H1 (cell line): ENCODE measurements around the gene CAMKMT. TPM values are rescaled to one million over a fixed set of nuclear protein-coding genes. Genes with fewer than 3 reads are reported as not detected.

Experiments
- CTCF ChIA-PET: fragments of 300-600 bp; sonication (Branson Sonifier 250); formaldehyde crosslinking; loops from one replicate; lab custom pipeline; 2021; ENCODE audit not compliant: partially characterized antibody; lab: Charles Lee
- POLR2A ChIA-PET: fragments of 300-600 bp; sonication (Branson Sonifier 250); formaldehyde crosslinking; loops from one replicate; lab custom pipeline; 2021; ENCODE audit warnings: inconsistent platforms; ENCODE audit not compliant: partially characterized antibody; lab: Charles Lee
- DNase-seq, 2 experiments: peaks; one replicate each; pipeline versions ENCODE4 v3.0.0 to v3.0.0-alpha.2; 2010 to 2022; ENCODE audit warnings: low spot score in 2 of 2, low read depth in 1 of 2, mixed read lengths in 1 of 2
- FAIRE-seq: peaks from 2 replicates; lab custom pipeline; 2011; peaks lifted over from hg19 to GRCh38; lab: Jason Lieb, UNC
- H2AFZ ChIP-seq: 2 replicates; pipeline ENCODE4 v1.8.1; 2012; ENCODE audit warnings: low read length, inconsistent platforms
- H2AK5ac ChIP-seq: 2 replicates; pipeline ENCODE4 v1.6.1; 2013; ENCODE audit warnings: low read depth, low read length
- H2BK120ac ChIP-seq: replicated peaks from 2 replicates; pipeline ENCODE3; 2013; ENCODE audit warnings: low read depth, low read length, inconsistent platforms
- H2BK12ac ChIP-seq: 2 replicates; pipeline ENCODE4 v1.6.1; 2013; ENCODE audit warnings: low read depth, low read length
- H2BK15ac ChIP-seq: 2 replicates; pipeline ENCODE4 v1.6.1; 2013; ENCODE audit warnings: low read length
- H2BK20ac ChIP-seq: 2 replicates; pipeline ENCODE4 v1.6.1; 2013; ENCODE audit warnings: low read length
- H2BK5ac ChIP-seq: 2 replicates; pipeline ENCODE4 v1.6.1; 2013; ENCODE audit warnings: low read depth, low read length
- H3K14ac ChIP-seq: 2 replicates; pipeline ENCODE4 v1.6.1; 2013; ENCODE audit warnings: inconsistent platforms; ENCODE audit not compliant: insufficient read length
- H3K18ac ChIP-seq: 2 replicates; pipeline ENCODE4 v1.6.1; 2013; ENCODE audit warnings: low read length; ENCODE audit errors: extremely low read depth
- H3K23ac ChIP-seq: 2 replicates; pipeline ENCODE4 v1.6.1; 2013; ENCODE audit warnings: inconsistent platforms; ENCODE audit not compliant: insufficient read length
- H3K23me2 ChIP-seq: 2 replicates; pipeline ENCODE4 v1.6.1; 2013; ENCODE audit warnings: low read depth, low read length
- H3K27ac ChIP-seq: 2 replicates; pipeline ENCODE4 v1.6.1; 2011; ENCODE audit warnings: low read depth, low read length, inconsistent platforms
- H3K27me3 ChIP-seq, 4 experiments: replicated peaks in 1 of 4; 1 replicate in 1 of 4; 2 replicates in 3 of 4; pipeline versions ENCODE4 v1.6.1 to v1.8.1; 2011 to 2013; ENCODE audit warnings: low read length in 3 of 4, mild to moderate bottlenecking in 3 of 4, inconsistent platforms in 2 of 4, mixed read lengths in 2 of 4, moderate library complexity in 1 of 4; ENCODE audit not compliant: control insufficient read depth in 3 of 4, insufficient read depth in 3 of 4; ENCODE audit errors: extremely low read depth in 1 of 4
- H3K36me3 ChIP-seq, 4 experiments: 2 replicates each; pipeline versions ENCODE4 v1.6.1 to v1.8.1; 2011 to 2013; ENCODE audit warnings: mild to moderate bottlenecking in 4 of 4, low read length in 3 of 4, moderate library complexity in 2 of 4, control low read depth in 1 of 4, inconsistent platforms in 1 of 4; ENCODE audit not compliant: insufficient read depth in 4 of 4, control insufficient read depth in 2 of 4
- H3K4ac ChIP-seq: replicated peaks from 2 replicates; pipeline ENCODE3; 2013; ENCODE audit warnings: low read length, low read depth, mixed read lengths, inconsistent platforms; ENCODE audit not compliant: insufficient read length
- H3K4me1 ChIP-seq, 4 experiments: replicated peaks in 1 of 4; 1 replicate in 1 of 4; 2 replicates in 3 of 4; pipeline versions ENCODE4 v1.6.1 to v1.8.1; 2011 to 2013; ENCODE audit warnings: low read length in 3 of 4, inconsistent platforms in 2 of 4, mixed read lengths in 1 of 4; ENCODE audit not compliant: insufficient read depth in 4 of 4, control insufficient read depth in 3 of 4
- H3K4me2 ChIP-seq, 2 experiments: 2 replicates each; pipeline versions ENCODE4 v1.6.1 to v1.8.1; 2011 to 2013; ENCODE audit warnings: low read depth in 2 of 2, low read length in 2 of 2, control low read depth in 1 of 2, inconsistent platforms in 1 of 2, mild to moderate bottlenecking in 1 of 2; ENCODE audit not compliant: insufficient read depth in 1 of 2
- H3K4me3 ChIP-seq, 4 experiments: fragments of 200-600, 300-600 bp in 1 of 4; sonication (generic), shearing (Covaris generic), sonication (Bioruptor Twin) in 1 of 4; 2 replicates each; pipeline versions ENCODE4 v1.5.1 to v1.8.1; 2011 to 2016; ENCODE audit warnings: low read length in 4 of 4, low read depth in 3 of 4, control low read depth in 2 of 4, inconsistent platforms in 2 of 4, mild to moderate bottlenecking in 2 of 4, mixed read lengths in 1 of 4, moderate library complexity in 1 of 4; ENCODE audit not compliant: insufficient read depth in 2 of 4; ENCODE audit errors: extremely low read depth in 1 of 4
- H3K56ac ChIP-seq: replicated peaks from 2 replicates; pipeline ENCODE3; 2013; ENCODE audit warnings: low read depth, mild to moderate bottlenecking, mixed read lengths, low read length, inconsistent platforms; ENCODE audit not compliant: insufficient read length
- H3K79me1 ChIP-seq: 2 replicates; pipeline ENCODE4 v1.6.1; 2013; ENCODE audit warnings: low read depth, low read length, control low read depth
- H3K79me2 ChIP-seq, 2 experiments: 2 replicates each; pipeline versions ENCODE4 v1.6.1 to v1.8.1; 2012 to 2013; ENCODE audit warnings: low read length in 2 of 2, mild to moderate bottlenecking in 2 of 2, inconsistent platforms in 1 of 2; ENCODE audit not compliant: insufficient read depth in 2 of 2, control insufficient read depth in 1 of 2
- H3K9ac ChIP-seq, 4 experiments: replicated peaks in 1 of 4; 1 replicate in 1 of 4; 2 replicates in 3 of 4; pipeline versions ENCODE4 v1.6.1 to v1.8.1; 2011 to 2013; ENCODE audit warnings: low read depth in 3 of 4, low read length in 3 of 4, control low read depth in 2 of 4, mild to moderate bottlenecking in 2 of 4, moderate library complexity in 2 of 4, inconsistent platforms in 1 of 4; ENCODE audit errors: extremely low read depth in 1 of 4
- H3K9me3 ChIP-seq, 2 experiments: 2 replicates each; pipeline versions ENCODE4 v1.6.1 to v1.8.1; 2012 to 2013; ENCODE audit warnings: mild to moderate bottlenecking in 2 of 2, moderate library complexity in 2 of 2, control low read depth in 1 of 2, inconsistent platforms in 1 of 2, low read depth in 1 of 2, low read length in 1 of 2, mixed read lengths in 1 of 2; ENCODE audit not compliant: insufficient read depth in 2 of 2
- H4K20me1 ChIP-seq, 2 experiments: replicated peaks in 1 of 2; 2 replicates each; pipeline versions ENCODE3 to v1.8.1; 2011 to 2013; ENCODE audit warnings: inconsistent platforms in 2 of 2, low read length in 2 of 2, mild to moderate bottlenecking in 1 of 2; ENCODE audit not compliant: insufficient read depth in 2 of 2, control insufficient read depth in 1 of 2
- H4K5ac ChIP-seq: 2 replicates; pipeline ENCODE4 v1.6.1; 2013; ENCODE audit warnings: low read length, low read depth, mixed read lengths, inconsistent platforms; ENCODE audit not compliant: insufficient read length
- H4K8ac ChIP-seq: 2 replicates; pipeline ENCODE4 v1.8.0; 2013; ENCODE audit warnings: mild to moderate bottlenecking, moderate library complexity, low read length, inconsistent platforms; ENCODE audit not compliant: insufficient read depth; ENCODE audit errors: extremely low read depth
- H4K91ac ChIP-seq: replicated peaks from 2 replicates; pipeline ENCODE3; 2013; ENCODE audit warnings: low read length, mixed read lengths, inconsistent platforms; ENCODE audit not compliant: insufficient read length
- CBX8 ChIP-seq: fragments of 300-800, 300-1000 bp; sonication (generic); IDR thresholded peaks from 2 replicates; pipeline ENCODE4 v1.7.1; 2016; ENCODE audit warnings: low read depth, low read length, borderline replicate concordance
- CEBPB ChIP-seq: IDR thresholded peaks from 2 replicates; pipeline ENCODE4 v1.6.1; 2012; ENCODE audit warnings: low read depth, low read length
- CHD1 ChIP-seq: IDR thresholded peaks from 2 replicates; pipeline ENCODE4 v1.6.1; 2012; ENCODE audit warnings: low read depth, low read length, improper control_type of control experiment
- CREB1 ChIP-seq: IDR thresholded peaks from 2 replicates; pipeline ENCODE4 v1.6.1; 2012; ENCODE audit warnings: inconsistent platforms
- EGR1 ChIP-seq: IDR thresholded peaks from 2 replicates; pipeline ENCODE4 v1.6.1; 2011; ENCODE audit warnings: low read depth, low read length, borderline replicate concordance
- GABPA ChIP-seq: IDR thresholded peaks from 2 replicates; pipeline ENCODE4 v1.6.1; 2011; ENCODE audit warnings: mild to moderate bottlenecking, low read length, moderate library complexity, borderline replicate concordance; ENCODE audit not compliant: insufficient read depth
- KDM1A ChIP-seq: fragments of 200-600, 300-600 bp; sonication (generic); IDR thresholded peaks from 2 replicates; pipeline ENCODE4 v1.7.1; 2016; ENCODE audit warnings: mild to moderate bottlenecking, low read length, borderline replicate concordance
- PHF8 ChIP-seq: fragments of 200-600 bp; sonication (generic); conservative IDR thresholded peaks from 2 replicates; pipeline ENCODE4 v1.7.1; 2012; ENCODE audit warnings: low read depth, mild to moderate bottlenecking, inconsistent platforms, low read length, moderate library complexity
- POU5F1 ChIP-seq: IDR thresholded peaks from 2 replicates; pipeline ENCODE4 v1.6.1; 2011; ENCODE audit warnings: low read depth, mild to moderate bottlenecking, low read length, moderate library complexity
- SAP30 ChIP-seq: fragments of 300-600 bp; sonication (generic); IDR thresholded peaks from 2 replicates; pipeline ENCODE4 v1.7.1; 2012; ENCODE audit warnings: low read length, moderate library complexity, mild to moderate bottlenecking, inconsistent platforms; ENCODE audit not compliant: insufficient read depth, insufficient replicate concordance
- TCF12 ChIP-seq: IDR thresholded peaks from 2 replicates; pipeline ENCODE4 v1.6.1; 2011; ENCODE audit warnings: low read depth, mild to moderate bottlenecking, low read length
- WGBS, 2 experiments: shearing (Covaris generic) in 1 of 2; methylation state at CpG; one replicate each; pipeline versions ENCODE4 v1.1.6 to v1.1.7; 2013 to 2015; ENCODE audit warnings: low lambda C conversion rate in 2 of 2, mixed read lengths in 2 of 2, inconsistent platforms in 1 of 2, low coverage in 1 of 2, missing lambda C conversion rate in 1 of 2; ENCODE audit not compliant: insufficient replicate concordance in 2 of 2, insufficient coverage in 1 of 2, insufficient read length in 1 of 2; ENCODE audit errors: extremely low coverage in 1 of 2, missing lambda C conversion rate in 1 of 2; 5-methylcytosine and 5-hydroxymethylcytosine counted together
- polyA plus RNA-seq, 7 experiments: library from polyadenylated mRNA; depleted of rRNA in 3 of 7; stranded (reverse) in 5 of 7; unstranded in 2 of 7; fragments of >200 nt in 5 of 7; fragments of 200-250 nt in 2 of 7; gene quantifications; 1 replicate in 5 of 7; 2 replicates in 1 of 7; 4 replicates in 1 of 7; pipeline versions ENCODE4 v1.2.1 to v1.2.3, GENCODE V29; 2011 to 2013; ENCODE audit warnings: missing spikeins in 2 of 7, mixed read lengths in 2 of 7
- total RNA-seq: library from RNA; stranded (reverse); fragmentation: NEBNext Ultra II Directional; extraction: Animal tissue kit (Norgen Biotek cat#: 25700); gene quantifications from 2 replicates; pipeline ENCODE4 v1.2.1, GENCODE V29; 2021
- TF ChIP-seq, protein P1 (sequence below): IDR thresholded peaks from 2 replicates; pipeline ENCODE4 v1.6.1; 2011; ENCODE audit warnings: low read depth, mild to moderate bottlenecking, low read length; ENCODE audit not compliant: insufficient read depth
- TF ChIP-seq, protein P2 (sequence below): IDR thresholded peaks from 2 replicates; pipeline ENCODE4 v1.6.1; 2011; ENCODE audit warnings: low read length, improper control_type of control experiment

Gene CAMKMT
- total and polyA plus RNA-seq, 2 of the 8 experiments (the other 6 are each of a cell fraction or from before 2014, with no cell fraction given): 14.7 to 22.4 TPM

DNA sequence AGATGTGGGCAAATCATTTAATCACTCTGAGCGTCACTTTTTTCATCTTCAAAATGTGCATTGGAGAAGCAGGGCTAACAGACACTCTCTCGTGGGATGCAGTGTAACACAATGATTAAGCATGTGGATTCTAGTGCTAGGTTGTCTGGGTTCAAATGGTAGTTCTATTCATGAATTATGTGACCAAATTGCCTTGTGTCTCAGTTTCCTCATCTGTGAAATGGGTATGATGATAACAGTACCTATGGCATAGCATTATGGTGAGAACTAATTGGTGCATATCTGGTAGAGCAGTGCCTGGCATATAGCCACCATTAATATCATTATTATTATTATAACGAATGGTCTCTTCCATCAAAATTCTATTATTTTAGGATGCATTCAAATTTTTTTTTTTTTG lies 437.4 kb downstream of the CAMKMT start:
- Histone ChIP-seq H3K36me3 (no peaks in the 10 kb centered on the region), H3K4me2 (no peak overlapping the region), H2BK120ac (no peak overlapping the region), H2AK5ac (no peak overlapping the region), H3K23me2 (peaks cover 10% of the 10 kb centered on the region), H3K27ac (no peak overlapping the region), H3K18ac (no peak overlapping the region), H3K9ac (no peak overlapping the region), H3K23ac (no peak overlapping the region), H3K79me1 (no peaks in the 10 kb centered on the region), H3K56ac (no peak overlapping the region), H2AFZ (no peak overlapping the region), H4K8ac (no peak overlapping the region), H2BK20ac (no peak overlapping the region), H2BK5ac (no peak overlapping the region), H3K27me3 (peaks cover 0 to 3% (median 2%) of the 10 kb centered on the region in 4 experiments; a peak in 3 of 7 replicates), H4K5ac (no peak overlapping the region), H3K4me1 (peaks cover 3 to 19% (median 17%) of the 10 kb centered on the region in 4 experiments; a peak in 6 of 7 replicates), H2BK15ac (no peak overlapping the region), H3K4me3 (no peak overlapping the region), H3K9me3 (no peaks in the 10 kb centered on the region), H3K79me2 (no peaks in the 10 kb centered on the region), H3K14ac (no peak overlapping the region), H4K20me1 (no peaks in the 10 kb centered on the region), H2BK12ac (no peak overlapping the region), H4K91ac (no peak overlapping the region), H3K4ac (no peak overlapping the region)
- WGBS, 2 experiments: 88% methylated on average over 3 of the region's 3 CpGs; no CpG with 5 or more reads in 1 of the 2 experiments
- ChIA-PET POLR2A (interaction anchor here (0.5 to 9.8 kb wide), 2 partner anchors 10 to 67 kb away, joined by 3 to 84 read pairs; no protein-coding TSS in a partner anchor), CTCF (interaction anchor here (0.7 to 1.8 kb wide), 5 partner anchors 29 to 157 kb away, joined by 3 to 4 read pairs (median 3); no protein-coding TSS in a partner anchor)
- no peak for DNase-seq
- FAIRE-seq: no peak
- no peak for TF ChIP-seq TCF12
- TF ChIP-seq, protein P1, sequence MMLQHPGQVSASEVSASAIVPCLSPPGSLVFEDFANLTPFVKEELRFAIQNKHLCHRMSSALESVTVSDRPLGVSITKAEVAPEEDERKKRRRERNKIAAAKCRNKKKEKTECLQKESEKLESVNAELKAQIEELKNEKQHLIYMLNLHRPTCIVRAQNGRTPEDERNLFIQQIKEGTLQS: no peak
- TF ChIP-seq POU5F1: no peak
- TF ChIP-seq CEBPB: no peak
- no peak for TF ChIP-seq SAP30
- TF ChIP-seq CHD1: no peak
- TF ChIP-seq KDM1A: no peak
- TF ChIP-seq CBX8: no peak
- no peak for TF ChIP-seq EGR1
- TF ChIP-seq GABPA: no peak
- TF ChIP-seq CREB1: no peak
- no peak for TF ChIP-seq PHF8
- TF ChIP-seq, protein P2, sequence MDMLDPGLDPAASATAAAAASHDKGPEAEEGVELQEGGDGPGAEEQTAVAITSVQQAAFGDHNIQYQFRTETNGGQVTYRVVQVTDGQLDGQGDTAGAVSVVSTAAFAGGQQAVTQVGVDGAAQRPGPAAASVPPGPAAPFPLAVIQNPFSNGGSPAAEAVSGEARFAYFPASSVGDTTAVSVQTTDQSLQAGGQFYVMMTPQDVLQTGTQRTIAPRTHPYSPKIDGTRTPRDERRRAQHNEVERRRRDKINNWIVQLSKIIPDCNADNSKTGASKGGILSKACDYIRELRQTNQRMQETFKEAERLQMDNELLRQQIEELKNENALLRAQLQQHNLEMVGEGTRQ: no peak
